DMS 273 (cell line): ENCODE data around the gene PVALB.

Experiments
- DNase-seq: peaks from one replicate; lab custom pipeline; 2025; ENCODE audit not compliant: unreplicated experiment; lab: John Stamatoyannopoulos, UW

The PVALB gene, protein sequence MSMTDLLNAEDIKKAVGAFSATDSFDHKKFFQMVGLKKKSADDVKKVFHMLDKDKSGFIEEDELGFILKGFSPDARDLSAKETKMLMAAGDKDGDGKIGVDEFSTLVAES

DNA sequence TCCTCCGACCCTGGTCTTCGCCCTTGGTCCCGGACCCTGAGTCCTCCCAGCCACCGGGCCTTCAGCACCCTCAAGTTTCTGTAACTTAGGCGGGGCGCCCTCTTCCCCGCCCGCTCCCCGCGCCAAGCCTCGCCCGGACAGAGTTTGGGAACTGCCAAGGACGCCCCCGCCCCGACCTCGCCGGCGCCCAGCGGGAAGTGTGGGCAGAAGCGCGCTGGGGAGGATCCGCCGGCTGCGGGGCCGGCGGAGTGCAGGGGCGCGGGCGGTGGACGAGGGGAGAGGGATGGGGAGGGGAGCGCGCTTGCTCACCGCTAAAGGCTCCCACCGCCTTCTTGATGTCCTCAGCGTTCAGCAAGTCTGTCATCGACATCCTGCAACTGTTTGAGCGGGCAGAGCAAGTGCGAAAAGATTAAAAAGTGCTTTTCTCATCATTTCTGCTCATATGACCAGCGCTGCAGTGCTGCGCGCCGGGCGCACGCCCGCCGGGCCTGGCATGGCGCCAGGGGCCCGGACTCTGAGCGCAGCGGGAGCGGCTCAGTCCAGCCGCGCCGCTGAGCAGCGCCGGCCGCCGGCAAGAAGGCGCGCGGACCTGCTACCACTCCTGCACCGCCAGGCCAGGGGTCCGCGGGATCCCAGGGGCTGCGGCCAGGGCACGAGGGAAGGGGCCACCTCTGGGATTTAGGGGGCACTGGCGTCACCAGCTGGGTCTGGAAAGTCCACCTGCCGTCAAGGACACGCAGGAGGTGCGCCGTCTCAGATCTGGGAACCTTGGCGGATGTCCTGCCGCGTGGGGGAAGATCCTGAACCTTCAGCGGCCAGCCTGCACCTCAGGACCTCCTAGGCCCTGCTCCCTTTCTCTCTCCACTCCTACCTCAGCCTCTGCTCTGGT, at the start of gene PVALB:
Gene PVALB, minus strand, starts transcription at position 400 of the 889 bp plus-strand sequence. Its CDS starts 30 bp downstream, at position 370.
- DNase-seq = peak; percentile 49

DNA sequence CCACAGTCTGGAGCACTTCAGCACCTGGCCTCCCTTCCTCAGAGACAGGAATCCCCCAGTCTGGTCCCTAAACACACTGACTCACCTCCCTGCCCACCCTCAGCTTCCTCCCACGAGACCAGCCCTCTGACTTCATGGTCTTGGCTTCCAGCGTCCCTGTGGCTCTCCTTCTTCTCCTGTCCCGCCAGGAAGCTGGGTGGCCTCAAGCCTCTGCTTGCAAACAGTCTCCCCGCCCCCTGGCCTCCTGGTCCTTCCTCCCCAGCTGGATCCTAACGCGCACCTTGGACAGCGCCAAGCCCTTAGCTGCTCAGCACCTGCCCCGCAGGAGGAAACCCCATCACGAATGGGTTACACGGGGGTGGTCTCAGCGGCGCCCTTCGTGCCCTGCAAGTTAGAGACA, 48.5 kb upstream of the PVALB start:
- no peak for DNase-seq

DNA sequence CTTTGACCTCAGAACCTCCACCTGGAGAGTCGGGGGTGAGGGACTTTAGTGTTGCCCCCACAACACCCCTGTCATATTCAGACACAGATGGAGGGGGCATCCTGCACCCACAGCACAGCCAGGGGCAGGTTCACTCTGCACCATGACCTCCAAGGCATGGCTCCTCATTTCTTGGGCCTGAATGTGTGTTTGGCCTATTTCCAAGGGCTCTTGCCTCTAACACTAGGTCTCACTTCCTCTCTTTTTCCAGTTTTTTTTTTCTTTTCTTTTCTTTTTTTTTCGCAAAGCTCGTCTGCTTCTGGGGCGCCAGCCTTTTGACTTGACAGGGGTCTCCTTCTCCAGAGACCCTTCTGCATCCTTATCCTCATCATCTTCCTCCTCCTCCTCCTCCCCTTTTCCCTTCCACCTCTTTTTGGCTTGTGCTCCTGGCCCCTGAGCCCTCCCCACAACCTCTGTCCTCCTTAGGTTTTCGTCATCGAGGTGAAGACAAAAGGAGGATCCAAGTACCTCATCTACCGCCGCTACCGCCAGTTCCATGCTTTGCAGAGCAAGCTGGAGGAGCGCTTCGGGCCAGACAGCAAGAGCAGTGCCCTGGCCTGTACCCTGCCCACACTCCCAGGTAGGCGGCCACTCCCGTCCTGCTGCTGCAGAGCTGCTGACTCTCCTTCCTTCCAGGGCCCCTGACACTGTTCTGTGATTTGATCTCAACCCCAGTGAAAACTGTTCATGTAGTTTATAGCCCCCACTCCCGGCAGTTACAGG, 47.8 kb upstream of the PVALB start:
- no peak for DNase-seq

DNA sequence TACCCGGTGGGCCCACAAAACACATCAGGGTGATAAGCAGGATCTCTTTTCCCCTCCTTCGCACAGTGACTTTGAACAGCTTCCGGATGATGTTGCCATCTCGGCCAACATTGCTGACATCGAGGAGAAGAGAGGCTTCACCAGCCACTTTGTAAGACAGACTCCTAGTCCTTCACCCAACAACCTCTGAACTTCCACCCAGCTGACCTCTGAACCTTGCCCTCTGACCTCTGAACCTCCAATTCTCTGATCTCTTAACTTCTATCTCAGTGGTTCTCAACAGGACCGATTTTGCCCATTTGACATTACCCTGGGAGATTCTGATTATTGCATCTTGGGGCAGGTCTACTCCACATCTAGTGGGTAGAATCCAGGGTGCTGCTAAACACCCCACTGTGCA, 47.1 kb upstream of the PVALB start:
- DNase-seq = no peak

DNA sequence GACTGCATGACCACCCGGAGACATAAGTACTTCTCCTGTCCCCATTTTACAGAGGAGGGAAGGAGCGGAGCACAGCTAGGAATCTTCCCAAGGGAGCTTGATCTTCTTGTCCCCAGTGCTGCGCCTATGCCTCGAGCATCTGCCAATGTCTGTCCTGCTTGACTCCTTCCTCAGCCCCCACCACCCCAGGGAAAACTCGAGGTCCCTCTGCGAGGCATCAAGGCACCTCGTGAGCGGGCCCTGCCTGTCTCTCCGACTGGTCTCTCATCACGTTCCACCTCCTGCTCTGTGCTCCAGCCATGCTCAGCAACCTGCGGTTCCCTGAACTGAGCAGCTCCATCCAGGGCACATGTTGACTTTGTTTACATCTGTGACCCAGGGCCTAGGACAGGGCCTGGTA, 46.4 kb upstream of the PVALB start:
- no peak for DNase-seq

DNA sequence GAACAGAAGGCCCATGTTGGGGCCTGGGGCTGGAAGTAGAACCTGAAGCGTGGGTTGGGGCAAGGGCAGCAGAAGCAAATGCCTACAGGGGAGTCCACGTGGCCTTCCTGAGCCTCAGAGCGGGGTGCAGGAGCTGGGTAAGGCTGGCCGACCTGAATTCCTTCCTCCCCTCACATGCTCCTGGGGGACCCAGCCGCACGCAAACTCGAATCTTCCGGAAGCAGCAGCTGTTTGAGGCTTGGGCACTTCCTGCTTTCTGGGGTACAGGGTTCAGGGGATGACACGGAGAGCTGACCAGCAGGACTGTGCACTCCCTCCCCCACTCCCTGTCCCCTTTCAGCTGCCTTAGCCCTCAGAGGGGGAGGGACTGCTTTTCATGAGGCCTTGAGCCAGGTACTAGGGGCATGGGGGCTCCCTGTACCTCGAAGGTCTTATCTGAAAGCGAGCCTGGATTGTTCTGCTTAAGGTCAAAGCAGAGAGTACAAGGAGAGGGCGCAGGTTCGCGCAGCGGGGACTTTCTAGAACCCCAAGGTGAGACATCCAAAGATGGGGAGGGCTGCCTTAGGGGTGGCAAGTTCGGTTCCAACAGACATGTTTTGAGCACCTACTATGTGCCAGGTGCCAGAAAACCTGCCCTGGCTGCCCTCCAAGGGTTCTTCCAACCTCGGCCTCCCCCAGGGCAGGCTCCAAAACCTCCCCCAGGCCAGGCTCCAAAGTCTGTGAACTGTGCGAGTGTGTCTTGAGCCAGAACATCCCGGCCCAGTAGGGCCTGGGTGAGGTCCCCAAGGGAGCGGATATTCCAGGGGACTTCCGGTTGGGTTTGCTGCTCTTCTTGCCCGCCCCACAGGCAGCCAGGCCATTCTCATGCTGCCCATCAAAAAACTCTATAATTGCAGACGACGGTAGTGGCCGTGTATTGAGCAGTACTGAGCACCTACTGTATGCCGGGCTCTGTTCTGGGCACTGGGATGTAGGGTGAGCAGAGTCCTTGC, 45.7 kb upstream of the PVALB start:
- no peak for DNase-seq

DNA sequence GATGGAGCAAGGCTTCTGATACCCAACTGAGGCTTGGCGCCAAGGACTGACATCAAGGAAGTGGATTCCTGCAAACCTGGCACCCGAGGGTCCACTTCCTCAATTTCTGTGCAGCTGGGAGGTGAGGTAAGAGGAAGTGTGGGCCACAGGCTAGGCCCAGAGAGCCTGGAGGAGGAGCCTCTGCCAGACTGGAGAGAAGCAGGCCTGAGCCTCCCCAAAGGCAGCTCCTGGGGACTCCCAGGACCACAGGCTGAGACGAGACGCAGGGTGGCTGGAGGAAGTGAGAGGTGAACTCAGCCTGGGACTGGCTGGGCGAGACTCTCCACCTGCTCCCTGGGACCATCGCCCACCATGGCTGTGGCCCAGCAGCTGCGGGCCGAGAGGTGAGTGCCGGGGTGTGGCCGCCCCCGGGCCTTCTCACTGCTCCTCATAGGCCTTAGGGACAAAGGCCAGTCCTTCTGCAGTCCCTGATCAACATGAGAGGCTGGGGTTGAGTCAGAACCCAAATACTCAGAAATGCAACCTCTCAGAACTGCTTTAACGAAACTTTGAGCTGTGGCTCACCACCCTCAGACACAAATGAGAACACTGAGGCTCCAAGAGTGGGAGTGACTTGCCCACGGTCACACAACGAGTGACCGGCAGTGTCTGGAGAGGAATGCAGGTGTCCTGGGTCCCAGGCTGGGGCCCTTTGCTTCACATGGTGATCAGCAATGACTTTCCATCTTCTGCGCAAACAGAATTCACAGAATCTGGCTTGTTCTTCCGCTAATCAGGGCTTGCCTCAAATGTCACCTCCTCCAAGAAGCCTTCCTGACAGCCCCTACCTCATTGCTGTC, 44.2 kb upstream of the PVALB start, which contains the start of gene NCF4:
Gene NCF4, plus strand, starts transcription at position 186 of the 839 bp plus-strand sequence. Its CDS starts 166 bp downstream, at position 352.
- DNase-seq = no peak

DNA sequence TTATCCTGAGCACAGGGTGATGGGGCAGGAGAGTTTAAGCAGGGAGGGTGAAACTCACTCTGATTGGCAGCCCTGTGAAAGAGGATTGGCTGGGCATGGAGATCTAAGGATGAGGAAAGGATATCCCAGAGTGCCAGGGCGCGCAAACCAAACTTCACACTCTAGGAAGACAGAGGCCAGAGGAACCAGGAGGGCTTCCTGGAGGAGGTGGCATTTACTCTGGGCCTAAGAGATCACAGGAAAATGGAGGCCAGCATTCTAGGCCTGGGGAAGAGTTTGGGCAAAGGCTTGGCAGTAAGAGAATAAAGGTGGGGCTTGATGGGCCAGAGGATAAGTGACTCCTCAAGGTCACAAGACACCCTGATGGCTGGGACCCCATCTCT, 43.6 kb upstream of the PVALB start:
- no peak for DNase-seq

DNA sequence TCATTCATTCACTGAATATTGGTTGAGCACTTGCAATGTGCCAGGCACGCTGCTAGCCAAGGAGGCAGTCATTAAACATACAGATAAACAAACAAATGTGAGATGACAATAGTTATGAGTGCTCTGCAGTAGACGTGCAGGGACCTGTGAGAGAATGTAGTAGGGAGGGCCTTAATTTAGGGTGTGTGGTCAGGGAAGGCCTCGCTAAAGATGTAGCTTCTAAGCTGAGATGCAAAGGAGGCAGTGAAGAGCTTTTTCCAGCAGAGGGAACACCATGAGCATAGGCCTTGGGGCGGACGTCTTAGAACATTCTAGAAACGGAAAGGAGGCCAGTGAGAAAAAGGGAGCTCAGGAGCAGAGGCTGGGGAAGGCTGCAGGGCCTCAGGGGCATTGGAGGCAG, 43.2 kb upstream of the PVALB start:
- DNase-seq = no peak

DNA sequence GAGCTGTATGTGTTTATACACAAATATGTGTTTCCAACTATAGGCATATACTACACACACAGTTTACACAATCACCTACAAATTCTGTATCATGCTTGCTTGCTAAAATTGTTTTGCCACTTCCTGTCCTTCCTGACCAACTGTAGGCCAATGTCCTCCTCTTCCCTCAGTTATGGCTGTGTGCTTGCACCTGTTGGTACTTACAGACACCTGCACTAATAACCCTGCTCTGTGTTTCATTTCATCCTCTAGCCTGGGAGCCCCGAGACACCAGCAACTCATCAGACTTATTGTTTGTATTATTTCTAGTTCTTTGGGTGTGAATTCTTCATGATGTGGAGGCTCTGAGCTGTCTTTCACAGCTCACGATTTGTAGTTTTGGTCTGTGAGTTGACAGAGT, 42.1 kb upstream of the PVALB start:
- no peak for DNase-seq

DNA sequence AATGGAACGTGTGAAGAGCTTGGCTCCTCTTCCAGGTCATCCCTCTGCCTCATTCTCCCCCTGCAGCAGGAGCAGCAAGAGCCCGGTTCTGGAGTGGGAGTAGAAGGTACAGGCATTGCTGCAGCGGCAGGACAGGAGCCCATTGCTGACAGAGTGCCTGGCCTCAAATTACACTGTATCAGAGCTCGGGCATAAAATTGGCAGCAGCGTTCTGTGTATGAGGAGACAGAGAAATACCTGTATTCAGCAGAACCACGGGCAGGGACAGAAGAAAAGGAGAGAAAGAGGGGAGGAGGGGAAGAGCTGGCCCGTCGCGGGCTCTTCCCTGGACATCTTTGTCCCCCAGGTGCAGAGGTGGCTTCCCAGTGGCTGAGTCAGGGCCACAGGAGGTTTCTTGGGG, 41.3 kb upstream of the PVALB start:
- DNase-seq = no peak

DNA sequence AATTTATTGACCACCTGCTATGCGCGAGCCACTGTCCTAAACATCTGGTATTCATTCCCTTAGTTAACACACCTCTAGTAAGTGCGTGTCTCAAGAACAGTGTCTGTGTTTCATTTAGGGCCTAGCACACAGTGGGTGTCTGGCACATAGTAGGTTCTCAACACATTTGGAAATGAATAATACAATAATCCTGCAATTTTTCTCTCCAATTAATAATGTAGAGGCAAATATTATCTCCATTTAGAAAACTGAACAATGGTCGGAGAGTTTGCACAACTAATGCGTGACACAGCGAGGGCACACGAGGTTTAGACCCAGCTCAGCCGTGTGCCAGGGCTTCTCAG, 39.9 kb upstream of the PVALB start:
- DNase-seq = no peak

DNA sequence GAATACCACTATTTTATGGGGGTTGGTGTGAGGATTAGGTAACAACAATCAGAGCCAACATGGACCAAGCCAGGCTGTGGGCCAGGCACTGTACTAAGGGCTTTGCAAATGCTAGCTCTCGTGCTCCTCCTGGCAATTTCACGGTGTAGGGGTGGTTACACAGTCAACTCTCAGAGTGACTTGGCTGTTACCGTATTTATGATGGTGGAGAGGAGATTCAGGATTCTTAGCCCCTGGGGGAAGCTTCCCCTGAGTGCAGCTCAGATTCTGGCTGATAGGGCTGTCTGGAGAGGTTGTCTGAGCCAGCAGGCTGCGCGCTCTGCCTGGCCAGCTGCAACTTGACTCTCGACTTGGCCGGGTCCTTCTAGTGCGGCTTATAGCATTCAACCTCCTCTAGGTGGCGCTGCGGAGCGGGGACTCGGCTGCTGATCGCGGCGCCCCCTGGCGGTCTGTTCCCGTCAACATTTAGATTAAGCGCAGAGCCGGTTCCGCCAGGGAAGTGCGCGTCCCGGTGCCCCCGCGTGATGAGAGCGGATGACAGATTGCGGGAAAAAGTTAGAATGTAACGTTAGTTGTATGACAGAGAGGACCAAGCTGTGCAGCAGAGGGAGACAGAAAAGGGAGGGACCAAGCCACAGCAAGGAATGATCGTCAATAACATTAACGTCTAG, 39.4 kb upstream of the PVALB start:
- peak; percentile 92 for DNase-seq

DNA sequence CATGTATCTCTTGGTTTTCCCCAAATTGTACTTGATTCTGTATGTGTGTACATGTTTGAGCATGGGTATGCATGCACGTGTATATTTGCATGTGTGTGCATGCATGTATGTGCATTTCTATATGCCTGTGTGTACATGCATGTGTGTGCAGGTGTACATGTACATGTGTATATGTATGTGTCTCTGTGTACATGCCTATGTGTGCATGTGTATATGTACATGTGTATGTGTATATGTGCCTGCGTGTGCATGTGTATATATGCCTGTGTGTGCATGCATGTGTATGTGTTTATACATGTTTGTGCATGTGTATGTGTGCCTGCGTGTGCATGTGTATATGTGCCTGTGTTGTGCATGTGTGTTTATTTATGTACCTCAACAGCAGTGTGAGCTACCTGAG, 38.6 kb upstream of the PVALB start:
- DNase-seq = no peak

DNA sequence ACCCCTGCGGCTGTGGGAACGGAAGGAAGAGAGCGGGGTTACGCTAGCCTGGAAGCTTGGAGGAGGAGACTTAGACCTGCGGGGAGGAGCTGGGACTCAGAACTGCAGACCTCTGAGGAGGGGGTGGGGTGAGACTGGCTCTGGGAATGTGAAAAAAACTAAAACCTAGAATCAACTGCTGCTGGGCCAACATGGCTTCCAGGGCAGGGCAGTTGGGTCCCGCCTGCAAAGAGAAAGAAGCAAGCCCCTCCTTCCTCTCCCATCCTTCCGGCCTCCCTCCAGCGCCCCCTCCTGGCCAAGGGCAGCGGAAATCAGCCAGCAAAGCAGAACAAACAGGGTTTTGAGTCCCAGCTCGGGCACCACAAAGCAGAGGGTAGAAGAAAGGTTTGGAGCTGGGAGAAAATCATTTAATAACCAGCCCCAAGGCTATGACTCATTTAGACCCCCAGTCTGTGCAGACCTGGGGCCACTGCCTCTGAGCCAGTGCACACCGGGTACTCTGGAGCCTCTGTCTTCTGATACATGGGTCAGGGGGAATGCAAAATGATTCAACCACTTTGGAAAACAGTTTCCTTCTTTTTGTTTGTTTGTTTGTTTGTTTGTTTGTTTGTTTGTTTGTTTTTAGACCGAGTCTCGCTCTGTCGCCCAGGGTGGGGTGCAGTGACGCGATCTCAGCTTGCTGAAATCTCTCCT, 36.7 kb upstream of the PVALB start:
- peak; percentile 72 for DNase-seq

DNA sequence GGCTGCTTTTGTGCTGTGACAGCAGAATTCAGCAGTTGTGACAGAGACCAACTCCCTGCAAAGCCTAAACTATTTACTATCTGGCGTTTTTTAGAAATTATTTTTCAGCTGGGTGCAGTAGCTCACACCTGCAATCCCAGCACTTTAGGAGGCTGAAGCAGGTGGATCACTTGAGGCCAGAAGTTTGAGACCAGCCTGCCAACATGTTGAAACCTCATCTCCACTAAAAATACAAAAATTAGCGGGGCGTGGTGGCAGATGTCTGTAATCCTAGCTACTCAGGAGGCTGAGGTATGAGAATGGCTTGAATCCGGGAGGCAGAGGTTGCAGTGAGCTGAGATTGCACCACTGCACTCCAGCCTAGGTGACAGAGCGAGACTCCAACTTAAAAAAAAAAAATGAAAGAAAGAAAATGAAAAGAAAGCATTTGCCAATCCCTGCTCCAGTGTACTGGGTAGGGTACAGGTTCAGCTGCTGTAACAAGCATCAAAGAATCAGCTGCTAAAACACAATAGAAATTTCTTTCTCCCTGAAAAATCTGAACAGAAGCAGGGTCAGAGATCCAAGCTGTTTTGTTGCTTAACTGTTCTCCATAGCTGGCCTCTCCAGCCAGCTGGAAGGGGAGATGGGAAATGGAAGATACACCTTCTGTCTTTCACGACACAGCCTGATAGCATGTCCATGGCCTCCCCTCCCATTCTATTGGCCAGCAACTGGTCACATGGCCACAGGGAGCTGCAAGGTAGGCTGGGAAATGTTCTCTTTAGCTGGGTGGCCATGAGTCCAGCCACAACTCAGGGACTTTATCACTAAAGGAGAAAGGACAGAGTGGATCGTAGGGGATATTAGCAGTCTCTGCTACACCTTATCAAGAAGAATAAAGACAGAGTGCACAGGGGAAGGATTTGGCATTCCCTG, 35.5 kb upstream of the PVALB start:
- no peak for DNase-seq

DNA sequence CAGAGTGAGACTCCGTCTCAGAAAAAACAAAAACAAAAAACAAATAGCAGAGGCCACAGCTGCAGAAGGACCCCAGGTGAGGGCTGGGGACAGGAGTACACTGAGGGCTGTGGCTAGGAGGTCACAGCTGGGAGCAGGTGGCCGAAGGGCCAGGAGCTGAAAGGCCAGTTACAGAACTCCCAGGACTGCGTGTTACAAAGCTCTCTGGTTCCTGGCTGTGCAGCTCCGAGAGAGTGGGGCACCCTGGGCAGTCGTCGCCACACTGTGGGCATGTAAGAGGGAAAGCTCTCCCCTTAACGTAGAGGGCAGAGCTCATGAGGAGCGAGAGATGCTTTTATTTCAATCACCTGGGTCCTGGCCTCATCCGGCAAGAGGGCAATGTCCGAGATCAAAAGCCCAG, 33.8 kb upstream of the PVALB start:
- no peak for DNase-seq

DNA sequence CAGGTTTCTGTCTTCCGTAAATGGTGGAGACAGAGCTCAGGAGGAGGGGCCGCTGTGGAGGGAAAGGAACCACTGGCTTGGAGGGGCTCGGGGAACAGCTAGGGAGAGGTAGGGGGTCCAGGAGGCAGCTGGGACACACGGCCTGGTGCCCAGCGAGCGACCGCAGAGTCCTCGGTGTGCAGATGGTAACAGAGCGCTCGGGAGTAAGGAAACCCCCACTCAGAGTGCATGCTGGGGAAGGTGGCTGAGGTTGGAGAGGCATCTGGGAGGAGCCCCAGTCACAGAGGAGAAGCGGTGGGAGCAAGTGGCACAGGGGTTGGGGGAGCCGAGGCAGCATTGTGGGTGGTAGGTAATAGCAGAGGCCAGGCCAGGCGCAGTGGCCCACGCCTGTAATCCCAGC, 33.2 kb upstream of the PVALB start:
- no peak for DNase-seq
